HEK293T (cell line): ENCODE results near the gene VTN.

Experiments
- ARNT ChIP-seq: fragments of 450-650 bp; IDR thresholded peaks from 2 replicates; pipeline ENCODE4 v1.6.1; 2017; ENCODE audit warnings: mild to moderate bottlenecking
- BHLHE40 ChIP-seq: fragments of 450-650 bp; IDR thresholded peaks from 2 replicates; pipeline ENCODE4 v1.6.1; 2016; ENCODE audit warnings: mild to moderate bottlenecking, moderate library complexity, borderline replicate concordance
- CTBP1 ChIP-seq: fragments of 450-650 bp; IDR thresholded peaks from 2 replicates; pipeline ENCODE4 v1.6.1; 2016; ENCODE audit warnings: borderline replicate concordance
- L3MBTL2 ChIP-seq: fragments of 450-650 bp; conservative IDR thresholded peaks from 2 replicates; pipeline ENCODE4 v1.6.1; 2016; ENCODE audit warnings: mild to moderate bottlenecking
- LEF1 ChIP-seq: fragments of 450-650 bp; IDR thresholded peaks from 2 replicates; pipeline ENCODE4 v1.6.1; 2017; ENCODE audit warnings: mild to moderate bottlenecking, borderline replicate concordance
- SP1 ChIP-seq: fragments of 450-650 bp; IDR thresholded peaks from 2 replicates; pipeline ENCODE4 v1.6.1; 2017
- TARDBP ChIP-seq: fragments of 450-650 bp; IDR thresholded peaks from 2 replicates; pipeline ENCODE4 v1.6.1; 2016

GRCh38 chr17:28368915-28369683 is 1.0 kb downstream of the VTN start:
- no peak for TF ChIP-seq BHLHE40
- TF ChIP-seq CTBP1 = no peak
- no peak for TF ChIP-seq TARDBP
- TF ChIP-seq SP1 = no peak
- TF ChIP-seq LEF1 = no peak
- no peak for TF ChIP-seq L3MBTL2
- no peak for TF ChIP-seq ARNT
